ENCODE results near the gene ADNP. TPM values are rescaled to one million over a fixed set of nuclear protein-coding genes. Genes with fewer than 3 reads are reported as not detected.
A peak's percentile ranks its signal among the peaks of the same experiment; 100 is the strongest.

Gene ADNP
- total RNA-seq, 5 donors from 2014 or later (not counting 1 experiment from before 2014, with no cell fraction given), result 57.4 to 66.8 (median 61.7) TPM

GRCh38 chr20:50848341-50848808 lies 82.9 kb downstream of the ADNP start:
- H3K27me3 Mint-ChIP-seq, result no peaks in the 10 kb centered on the region
- H3K36me3 Mint-ChIP-seq, result peaks cover 3% of the 10 kb centered on the region
- DNase-seq (no peak), ATAC-seq (replicated peaks in 1 of 4) (no peak)
- peak overlapping the region in 1 of 2 donors; percentile 8 for H3K27ac Mint-ChIP-seq
- Histone ChIP-seq H3K27ac (ENCODE audit: low read length) (no peak overlapping the region), H3K9me3 (no peaks in the 10 kb centered on the region), H3K4me1 (ENCODE audit: control insufficient read depth in 1 of 2, extremely low read depth in 1 of 2, insufficient read depth in 2 of 2, low read length in 2 of 2) (peaks cover 0 to 15% of the 10 kb centered on the region in 2 experiments), H3K27me3 (replicated peaks in 1 of 2; ENCODE audit: control insufficient read depth in 2 of 2, extremely low read depth in 1 of 2, insufficient read depth in 2 of 2, low read length in 1 of 2) (no peaks in the 10 kb centered on the region), H3K4me3 (ENCODE audit: control insufficient read depth in 1 of 2, extremely low read depth in 1 of 2, low read length in 1 of 2) (no peak overlapping the region), H3K36me3 (ENCODE audit: control insufficient read depth in 2 of 2, extremely low read depth in 1 of 2, insufficient read depth in 1 of 2, low read length in 1 of 2) (peaks cover 0 to 13% of the 10 kb centered on the region in 2 donors)
- ChIA-PET POLR2A (no interaction called here), CTCF (interaction anchor here in 1 of 2 donors (1.1 to 1.6 kb wide), 2 partner anchors 55 to 81 kb away, joined by 3 read pairs; no protein-coding TSS in a partner anchor)
- WGBS (ENCODE audit: insufficient coverage), result 87% methylated on average over 7 of the region's 8 CpGs
- peaks cover 0 to 30% (median 13%) of the 10 kb centered on the region in 3 donors for H3K4me1 Mint-ChIP-seq
- no peaks in the 10 kb centered on the region for H3K9me3 Mint-ChIP-seq
- H3K4me3 Mint-ChIP-seq, result no peak overlapping the region

- H3K4me1 ChIP-seq (ENCODE audit: control insufficient read depth in 1 of 2, extremely low read depth in 1 of 2, insufficient read depth in 2 of 2, low read length in 2 of 2), result peaks cover 0 to 14% of the 10 kb centered on the region in 2 experiments
- no peaks in the 10 kb centered on the region for H3K27me3 Mint-ChIP-seq
- H3K4me3 Mint-ChIP-seq, result no peak overlapping the region
- peaks cover 8% of the 10 kb centered on the region for H3K36me3 Mint-ChIP-seq
- no peak overlapping the region for H3K27ac ChIP-seq (ENCODE audit: low read length)
- no peaks in the 10 kb centered on the region for H3K27me3 ChIP-seq (replicated peaks in 1 of 2; ENCODE audit: control insufficient read depth in 2 of 2, extremely low read depth in 1 of 2, insufficient read depth in 2 of 2, low read length in 1 of 2)
- POLR2A ChIA-PET, result no interaction called here
- no peaks in the 10 kb centered on the region for H3K9me3 Mint-ChIP-seq
- WGBS (ENCODE audit: insufficient coverage), result 97% methylated on average over 12 of the region's 15 CpGs
- H3K4me1 Mint-ChIP-seq, result peaks cover 0 to 28% (median 11%) of the 10 kb centered on the region in 3 donors
- H3K4me3 ChIP-seq (ENCODE audit: control insufficient read depth in 1 of 2, extremely low read depth in 1 of 2, low read length in 1 of 2), result no peak overlapping the region
- CTCF ChIA-PET, result no interaction called here
- H3K9me3 ChIP-seq, result no peaks in the 10 kb centered on the region
- DNase-seq (no peak), ATAC-seq (replicated peaks in 1 of 4) (no peak)
- no peak overlapping the region for H3K27ac Mint-ChIP-seq
- peaks cover 0 to 17% of the 10 kb centered on the region in 2 donors for H3K36me3 ChIP-seq (ENCODE audit: control insufficient read depth in 2 of 2, extremely low read depth in 1 of 2, insufficient read depth in 1 of 2, low read length in 1 of 2)
Observed at GRCh38 chr20:50845566-50846215, 85.5 kb downstream of the ADNP start.

- DNase-seq (peak in 19 of 35 experiments; percentile 2 to 40 (median 7)), ATAC-seq (replicated peaks in 1 of 4) (peak; percentile 49 to 98 (median 90))
- Mint-ChIP-seq H3K9me3 (no peaks in the 10 kb centered on the region), H3K36me3 (peaks cover 14% of the 10 kb centered on the region), H3K4me1 (peaks cover 0 to 19% (median 7%) of the 10 kb centered on the region in 3 donors), H3K4me3 (no peak overlapping the region), H3K27me3 (no peaks in the 10 kb centered on the region), H3K27ac (peak overlapping the region in 1 of 2 donors; percentile 44)
- Histone ChIP-seq H3K27me3 (replicated peaks in 1 of 2; ENCODE audit: control insufficient read depth in 2 of 2, extremely low read depth in 1 of 2, insufficient read depth in 2 of 2, low read length in 1 of 2) (no peaks in the 10 kb centered on the region), H3K36me3 (ENCODE audit: control insufficient read depth in 2 of 2, extremely low read depth in 1 of 2, insufficient read depth in 1 of 2, low read length in 1 of 2) (peaks cover 0 to 17% of the 10 kb centered on the region in 2 donors), H3K4me3 (ENCODE audit: control insufficient read depth in 1 of 2, extremely low read depth in 1 of 2, low read length in 1 of 2) (no peak overlapping the region), H3K4me1 (ENCODE audit: control insufficient read depth in 1 of 2, extremely low read depth in 1 of 2, insufficient read depth in 2 of 2, low read length in 2 of 2) (peaks cover 0 to 12% of the 10 kb centered on the region in 2 experiments), H3K27ac (ENCODE audit: low read length) (no peak overlapping the region), H3K9me3 (no peaks in the 10 kb centered on the region)
- POLR2A ChIA-PET, result no interaction called here
- CTCF ChIA-PET, result no interaction called here
- 37% methylated on average over 4 of the region's 9 CpGs for WGBS (ENCODE audit: insufficient coverage)
Observed at GRCh38 chr20:50844430-50845100, 86.7 kb downstream of the ADNP start.

GRCh38 chr20:50843331-50844276 lies 87.6 kb downstream of the ADNP start:
- Histone ChIP-seq H3K4me1 (ENCODE audit: control insufficient read depth in 1 of 2, extremely low read depth in 1 of 2, insufficient read depth in 2 of 2, low read length in 2 of 2) (peaks cover 0 to 12% of the 10 kb centered on the region in 2 experiments), H3K27ac (ENCODE audit: low read length) (no peak overlapping the region), H3K36me3 (ENCODE audit: control insufficient read depth in 2 of 2, extremely low read depth in 1 of 2, insufficient read depth in 1 of 2, low read length in 1 of 2) (peaks cover 2 to 17% of the 10 kb centered on the region in 2 donors), H3K27me3 (replicated peaks in 1 of 2; ENCODE audit: control insufficient read depth in 2 of 2, extremely low read depth in 1 of 2, insufficient read depth in 2 of 2, low read length in 1 of 2) (no peaks in the 10 kb centered on the region), H3K4me3 (ENCODE audit: control insufficient read depth in 1 of 2, extremely low read depth in 1 of 2, low read length in 1 of 2) (no peak overlapping the region), H3K9me3 (no peaks in the 10 kb centered on the region)
- peaks cover 14% of the 10 kb centered on the region for H3K36me3 Mint-ChIP-seq
- no peaks in the 10 kb centered on the region for H3K9me3 Mint-ChIP-seq
- 92% methylated on average over 5 of the region's 9 CpGs for WGBS (ENCODE audit: insufficient coverage)
- H3K27ac Mint-ChIP-seq, result no peak overlapping the region
- CTCF ChIA-PET, result no interaction called here
- ATAC-seq (replicated peaks in 1 of 4), result no peak
- H3K4me1 Mint-ChIP-seq, result peaks cover 0 to 13% (median 7%) of the 10 kb centered on the region in 3 donors
- no peak for DNase-seq
- POLR2A ChIA-PET, result no interaction called here
- H3K27me3 Mint-ChIP-seq, result no peaks in the 10 kb centered on the region
- no peak overlapping the region for H3K4me3 Mint-ChIP-seq

- ChIA-PET CTCF (no interaction called here), POLR2A (no interaction called here)
- WGBS (ENCODE audit: insufficient coverage), result 100% methylated on average over 2 of the region's 5 CpGs
- H3K4me3 ChIP-seq (ENCODE audit: control insufficient read depth in 1 of 2, extremely low read depth in 1 of 2, low read length in 1 of 2), result no peak overlapping the region
- no peak overlapping the region for H3K27ac ChIP-seq (ENCODE audit: low read length)
- Mint-ChIP-seq H3K27ac (no peak overlapping the region), H3K9me3 (no peaks in the 10 kb centered on the region), H3K36me3 (peaks cover 17% of the 10 kb centered on the region), H3K4me3 (no peak overlapping the region), H3K27me3 (no peaks in the 10 kb centered on the region), H3K4me1 (peaks cover 0 to 7% (median 7%) of the 10 kb centered on the region in 3 donors)
- peaks cover 0 to 12% of the 10 kb centered on the region in 2 experiments for H3K4me1 ChIP-seq (ENCODE audit: control insufficient read depth in 1 of 2, extremely low read depth in 1 of 2, insufficient read depth in 2 of 2, low read length in 2 of 2)
- peaks cover 2 to 20% of the 10 kb centered on the region in 2 donors for H3K36me3 ChIP-seq (ENCODE audit: control insufficient read depth in 2 of 2, extremely low read depth in 1 of 2, insufficient read depth in 1 of 2, low read length in 1 of 2)
- H3K9me3 ChIP-seq, result no peaks in the 10 kb centered on the region
- H3K27me3 ChIP-seq (replicated peaks in 1 of 2; ENCODE audit: control insufficient read depth in 2 of 2, extremely low read depth in 1 of 2, insufficient read depth in 2 of 2, low read length in 1 of 2), result no peaks in the 10 kb centered on the region
- no peak for ATAC-seq (replicated peaks in 1 of 4)
- DNase-seq, result no peak
Observed at GRCh38 chr20:50842821-50843220, 88.4 kb downstream of the ADNP start.

Data from T-cell (primary cell).